K562 (cell line): ENCODE data around the gene SUCO. TPM values are rescaled to one million over a fixed set of nuclear protein-coding genes. Genes with fewer than 3 reads are reported as not detected.

ENCODE experiments used
- ATAC-seq: fragments of 200-7000 bp; cut with Tn5 transposase; 3 replicates; pipeline ENCODE4 v1.9.1; 2020; ENCODE audit warnings: moderate library complexity
- BruUV-seq: library from RNA; stranded (reverse); fragments of 400-500 nt; replicated peaks from 2 replicates; lab custom pipeline; 2021; lab: Mats Ljungman, UMichigan
- CTCF ChIA-PET: fragments of 300-600 bp; formaldehyde crosslinking; extraction: SDS; loops from one replicate; lab custom pipeline; 2021; ENCODE audit warnings: low intra/inter-chr PET ratio; lab: Yijun Ruan, JAX
- POLR2A ChIA-PET: fragments of 300-600, 350-650 bp; sonication (Branson Sonifier 250); formaldehyde crosslinking; extraction: SDS; loops from one replicate; lab custom pipeline; 2021; ENCODE audit warnings: antibody characterized with exemption, inconsistent platforms; lab: Yijun Ruan, JAX
- DNase-seq, 4 experiments: peaks; one replicate each; pipeline versions ENCODE4 v3.0.0 to v3.0.0-alpha.2; 2011 to 2018; ENCODE audit warnings: low spot score in 3 of 4, mixed read lengths in 3 of 4; ENCODE audit errors: extremely low read depth in 1 of 4
- FAIRE-seq: peaks from 2 replicates; lab custom pipeline; 2011; peaks lifted over from hg19 to GRCh38; lab: Jason Lieb, UNC
- H2AFZ ChIP-seq: 2 replicates; pipeline ENCODE4 v1.6.0; 2011; ENCODE audit warnings: low read depth, low read length, control low read depth, inconsistent platforms
- H3K27ac ChIP-seq: fragments of 200-600 bp; 3 replicates; pipeline ENCODE4 v1.8.0; 2011; ENCODE audit warnings: low read depth, mild to moderate bottlenecking, control low read depth, inconsistent platforms, low read length, moderate library complexity, mixed read lengths; ENCODE audit errors: extremely low read depth
- H3K27me3 ChIP-seq, 2 experiments: fragments of 300-600 bp in 1 of 2; 2 replicates in 1 of 2; 3 replicates in 1 of 2; pipeline versions ENCODE4 v1.6.0 to v1.8.0; 2011; ENCODE audit warnings: inconsistent platforms in 2 of 2, low read length in 2 of 2, mild to moderate bottlenecking in 1 of 2, mixed read lengths in 1 of 2, moderate library complexity in 1 of 2; ENCODE audit not compliant: control insufficient read depth in 2 of 2, insufficient read depth in 2 of 2
- H3K36me3 ChIP-seq: fragments of 300-600 bp; 3 replicates; pipeline ENCODE4 v1.8.0; 2011; ENCODE audit warnings: mild to moderate bottlenecking, low read length, inconsistent platforms; ENCODE audit not compliant: control insufficient read depth, insufficient read depth
- H3K4me1 ChIP-seq, 2 experiments: fragments of 200-600 bp in 1 of 2; replicated peaks in 1 of 2; 2 replicates in 1 of 2; 3 replicates in 1 of 2; pipeline versions ENCODE4 v1.5.1 to v1.8.0; 2011; ENCODE audit warnings: inconsistent platforms in 2 of 2, low read length in 2 of 2, mild to moderate bottlenecking in 1 of 2, mixed read lengths in 1 of 2, moderate library complexity in 1 of 2; ENCODE audit not compliant: control insufficient read depth in 2 of 2, insufficient read depth in 2 of 2
- H3K4me2 ChIP-seq: 2 replicates; pipeline ENCODE4 v1.6.1; 2011; ENCODE audit warnings: low read length, control low read depth, inconsistent platforms, mixed read lengths; ENCODE audit not compliant: insufficient read depth
- H3K4me3 ChIP-seq: fragments of 200-600 bp; sonication (generic), shearing (Covaris generic); 2 replicates; pipeline ENCODE4 v1.5.1; 2016; ENCODE audit warnings: control low read depth, inconsistent platforms
- H3K79me2 ChIP-seq: fragments of 200-600 bp; 3 replicates; pipeline ENCODE4 v1.8.0; 2011; ENCODE audit warnings: low read length, inconsistent platforms; ENCODE audit not compliant: control insufficient read depth, insufficient read depth
- H3K9ac ChIP-seq, 2 experiments: 2 replicates each; pipeline versions ENCODE4 v1.6.0 to v1.6.1; 2011; ENCODE audit warnings: low read depth in 2 of 2, low read length in 2 of 2, control low read depth in 1 of 2, inconsistent platforms in 1 of 2, mild to moderate bottlenecking in 1 of 2, mixed read lengths in 1 of 2; ENCODE audit not compliant: insufficient read depth in 1 of 2
- H3K9me1 ChIP-seq: one replicate; pipeline ENCODE4 v1.6.0; 2011; ENCODE audit warnings: inconsistent platforms, mild to moderate bottlenecking, low read length, moderate library complexity; ENCODE audit not compliant: control insufficient read depth, insufficient read depth
- H3K9me3 ChIP-seq: replicated peaks from 2 replicates; pipeline ENCODE4 v1.5.1; 2011; ENCODE audit warnings: low read depth, low read length, inconsistent platforms; ENCODE audit not compliant: control insufficient read depth, insufficient read depth
- H4K20me1 ChIP-seq: replicated peaks from 2 replicates; pipeline ENCODE4 v1.6.1; 2011; ENCODE audit warnings: low read length, inconsistent platforms, mixed read lengths; ENCODE audit not compliant: control insufficient read depth, insufficient read depth
- ARNT ChIP-seq, 2 experiments: fragments of 450-650 bp; IDR thresholded peaks; 2 replicates each; pipeline ENCODE4 v1.6.1; 2016; ENCODE audit warnings: mild to moderate bottlenecking in 1 of 2
- EGR1 ChIP-seq: fragments of 450-650 bp; conservative IDR thresholded peaks from 2 replicates; pipeline ENCODE4 v1.6.1; 2017; ENCODE audit warnings: mild to moderate bottlenecking
- ZNF311 ChIP-seq: fragments of 250-450 bp; sonication (Bioruptor Pico); IDR thresholded peaks from 2 replicates; pipeline ENCODE4 v1.4.0; 2020; ENCODE audit warnings: mild to moderate bottlenecking, moderate library complexity
- WGBS: fragments of 100-300 bp; shearing (Covaris generic); methylation state at CpG from one replicate; pipeline ENCODE4 v1.1.6; 2016; ENCODE audit warnings: low coverage, mixed read lengths; ENCODE audit not compliant: insufficient coverage; ENCODE audit errors: missing lambda C conversion rate; 5-methylcytosine and 5-hydroxymethylcytosine counted together
- in situ Hi-C: fragments of 300-500 bp; cut with MboI; formaldehyde crosslinking; loops from 4 replicates; pipeline ENCODE4 v1.15.0; 2018; ENCODE audit warnings: inconsistent platforms, mixed read lengths
- intact Hi-C: fragments of 100-400 bp; cut with micrococcal nuclease; formaldehyde crosslinking; loops from 2 replicates; pipeline ENCODE4 v1.14.2; 2022
- polyA plus RNA-seq, 8 experiments: library from polyadenylated mRNA; depleted of rRNA in 4 of 8; stranded (reverse) in 5 of 8; unstranded in 3 of 8; fragments of >200 nt; fragmentation: Nextera tagmentation in 2 of 8; fragmentation: Illumina TruSeq in 1 of 8; extraction: Ambion mirVana in 2 of 8; extraction: Trizol in 1 of 8; gene quantifications; 2 replicates each; pipeline versions ENCODE4 v1.2.1 to v1.2.3, GENCODE V29; 2011 to 2014; ENCODE audit warnings: inconsistent platforms in 1 of 8, missing spikeins in 1 of 8
- total RNA-seq, 7 experiments: library from RNA; depleted of rRNA in 6 of 7; stranded (reverse); fragments of >200 nt in 6 of 7; fragmentation: Illumina TruSeq in 2 of 7; extraction: Trizol in 2 of 7; gene quantifications; 2 replicates each; pipeline versions ENCODE4 v1.2.1 to v1.2.3, GENCODE V29; 2011 to 2021; ENCODE audit warnings: low replicate concordance in 1 of 7
- TF ChIP-seq, protein P1 (sequence below): sonication (generic); formaldehyde crosslinking; IDR thresholded peaks from 2 replicates; pipeline ENCODE4 v1.8.1; 2023; ENCODE audit warnings: mild to moderate bottlenecking, missing genetic modification reagents

SUCO gene
- total and polyA plus RNA-seq, 9 of the 15 experiments (the other 6 are each of a cell fraction or from before 2014, with no cell fraction given): 2.5 to 20.6 (median 14.3) TPM

DNA sequence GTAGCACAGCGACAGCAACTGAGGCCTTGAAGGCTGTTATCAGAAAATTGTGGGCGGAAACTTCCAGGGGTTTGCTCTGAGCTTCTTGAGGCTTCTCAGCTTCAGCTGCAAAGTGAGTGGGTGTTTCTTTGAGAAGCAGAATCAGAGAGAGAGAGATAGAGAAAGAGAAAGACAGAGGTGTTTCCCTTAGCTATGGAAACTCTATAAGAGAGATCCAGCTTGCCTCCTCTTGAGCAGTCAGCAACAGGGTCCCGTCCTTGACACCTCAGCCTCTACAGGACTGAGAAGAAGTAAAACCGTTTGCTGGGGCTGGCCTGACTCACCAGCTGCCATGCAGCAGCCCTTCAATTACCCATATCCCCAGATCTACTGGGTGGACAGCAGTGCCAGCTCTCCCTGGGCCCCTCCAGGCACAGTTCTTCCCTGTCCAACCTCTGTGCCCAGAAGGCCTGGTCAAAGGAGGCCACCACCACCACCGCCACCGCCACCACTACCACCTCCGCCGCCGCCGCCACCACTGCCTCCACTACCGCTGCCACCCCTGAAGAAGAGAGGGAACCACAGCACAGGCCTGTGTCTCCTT lies 126.0 kb downstream of the SUCO start, which contains the start of gene FASLG:
Gene FASLG, plus strand, starts transcription at position 233 of the 583 bp plus-strand sequence. Its CDS starts 99 bp downstream, at position 332.
- Histone ChIP-seq H4K20me1 (no peaks in the 10 kb centered on the region), H3K79me2 (no peaks in the 10 kb centered on the region), H3K4me3 (no peak within 1 kb of the TSS), H3K9me3 (no peaks in the 10 kb centered on the region), H3K9ac (peak within 1 kb of the TSS in 1 of 2 experiments; percentile 26; a peak in 1 of 4 replicates), H2AFZ (peak within 1 kb of the TSS; percentile 59), H3K9me1 (no peaks in the 10 kb centered on the region), H3K4me1 (peaks cover 2 to 15% of the 10 kb centered on the region in 2 experiments; a peak in 3 of 5 replicates), H3K36me3 (no peaks in the 10 kb centered on the region), H3K27ac (no peak within 1 kb of the TSS), H3K4me2 (no peak within 1 kb of the TSS), H3K27me3 (no peaks in the 10 kb centered on the region)
- intact Hi-C loops (no loop called here), in situ Hi-C loops (no loop called here)
- CTCF ChIA-PET: no interaction called here
- peak in 1 of 4 experiments; percentile 55 for DNase-seq
- FAIRE-seq: peak; percentile 46
- POLR2A ChIA-PET: no interaction called here
- 41% methylated on average over 7 of the region's 11 CpGs for WGBS
- no peak; the same call in 1 of the 3 replicates for ATAC-seq
- BruUV-seq: no TSS peak
- TF ChIP-seq, protein P1, sequence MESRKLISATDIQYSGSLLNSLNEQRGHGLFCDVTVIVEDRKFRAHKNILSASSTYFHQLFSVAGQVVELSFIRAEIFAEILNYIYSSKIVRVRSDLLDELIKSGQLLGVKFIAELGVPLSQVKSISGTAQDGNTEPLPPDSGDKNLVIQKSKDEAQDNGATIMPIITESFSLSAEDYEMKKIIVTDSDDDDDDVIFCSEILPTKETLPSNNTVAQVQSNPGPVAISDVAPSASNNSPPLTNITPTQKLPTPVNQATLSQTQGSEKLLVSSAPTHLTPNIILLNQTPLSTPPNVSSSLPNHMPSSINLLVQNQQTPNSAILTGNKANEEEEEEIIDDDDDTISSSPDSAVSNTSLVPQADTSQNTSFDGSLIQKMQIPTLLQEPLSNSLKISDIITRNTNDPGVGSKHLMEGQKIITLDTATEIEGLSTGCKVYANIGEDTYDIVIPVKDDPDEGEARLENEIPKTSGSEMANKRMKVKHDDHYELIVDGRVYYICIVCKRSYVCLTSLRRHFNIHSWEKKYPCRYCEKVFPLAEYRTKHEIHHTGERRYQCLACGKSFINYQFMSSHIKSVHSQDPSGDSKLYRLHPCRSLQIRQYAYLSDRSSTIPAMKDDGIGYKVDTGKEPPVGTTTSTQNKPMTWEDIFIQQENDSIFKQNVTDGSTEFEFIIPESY: 0 out of 2 replicates have a peak, but pooled peaks have one; percentile 38
- TF ChIP-seq ARNT (IDR thresholded peaks at IDR 0.05) (no peak), ZNF311 (no peak), EGR1 (peak; percentile 71)
